Suprapubic skin (tissue), 4 donors: ENCODE data around the gene TNIP3. TPM values are rescaled to one million over a fixed set of nuclear protein-coding genes. Genes with fewer than 3 reads are reported as not detected.
A peak's percentile ranks its signal among the peaks of the same experiment; 100 is the strongest.

Experiments used
- DNase-seq, 2 donors: peaks; one replicate each; pipeline ENCODE4 v3.0.0-alpha.2; 2019; ENCODE audit warnings: low spot score in 2 of 2
- H3K27ac ChIP-seq: fragments of 200-600 bp; sonication (generic); one replicate; pipeline ENCODE4 v1.5.1; 2019
- H3K27me3 ChIP-seq: fragments of 200-600 bp; sonication (generic); one replicate; pipeline ENCODE4 v1.5.1; 2019
- H3K36me3 ChIP-seq: fragments of 200-600 bp; sonication (generic); one replicate; pipeline ENCODE4 v1.5.1; 2019
- H3K4me1 ChIP-seq: fragments of 200-600 bp; sonication (generic); one replicate; pipeline ENCODE4 v1.5.1; 2019
- H3K4me3 ChIP-seq: fragments of 200-600 bp; sonication (generic); one replicate; pipeline ENCODE4 v1.5.1; 2019; ENCODE audit warnings: mild to moderate bottlenecking
- H3K9me3 ChIP-seq: fragments of 200-600 bp; sonication (generic); one replicate; pipeline ENCODE4 v1.5.1; 2019
- EP300 ChIP-seq: sonication (generic); formaldehyde crosslinking; IDR thresholded peaks from one replicate; pipeline ENCODE4 v1.6.1; 2017; ENCODE audit warnings: antibody characterized with exemption
- POLR2A ChIP-seq, 2 donors: fragments of 450-650 bp; IDR thresholded peaks; one replicate each; pipeline ENCODE4 v1.6.1; 2017; ENCODE audit warnings: antibody characterized with exemption in 2 of 2, mild to moderate bottlenecking in 2 of 2, moderate library complexity in 2 of 2
- POLR2AphosphoS5 ChIP-seq, 3 donors: sonication (generic); formaldehyde crosslinking; IDR thresholded peaks; one replicate each; pipeline ENCODE4 v1.6.1; 2017; ENCODE audit warnings: antibody characterized with exemption in 3 of 3
- WGBS: methylation state at CpG from one replicate; pipeline ENCODE4 v1.1.5; 2018; 5-methylcytosine and 5-hydroxymethylcytosine counted together
- total RNA-seq, 4 donors: library from RNA; depleted of rRNA; stranded (reverse); fragments of >200 nt; gene quantifications; one replicate each; pipeline ENCODE4 v1.1.0, GENCODE V29; 2016
- TF ChIP-seq, protein P1 (sequence below), 2 donors: fragments of 200-600 bp in 1 of 2; fragments of 450-650 bp in 1 of 2; sonication (generic) in 1 of 2; IDR thresholded peaks; one replicate each; pipeline ENCODE4 v1.5.1; 2016 to 2019; ENCODE audit warnings: antibody characterized with exemption in 2 of 2, mild to moderate bottlenecking in 1 of 2, moderate library complexity in 1 of 2

TNIP3 gene
- total RNA-seq, 4 donors from 2014 or later: not detected

DNA sequence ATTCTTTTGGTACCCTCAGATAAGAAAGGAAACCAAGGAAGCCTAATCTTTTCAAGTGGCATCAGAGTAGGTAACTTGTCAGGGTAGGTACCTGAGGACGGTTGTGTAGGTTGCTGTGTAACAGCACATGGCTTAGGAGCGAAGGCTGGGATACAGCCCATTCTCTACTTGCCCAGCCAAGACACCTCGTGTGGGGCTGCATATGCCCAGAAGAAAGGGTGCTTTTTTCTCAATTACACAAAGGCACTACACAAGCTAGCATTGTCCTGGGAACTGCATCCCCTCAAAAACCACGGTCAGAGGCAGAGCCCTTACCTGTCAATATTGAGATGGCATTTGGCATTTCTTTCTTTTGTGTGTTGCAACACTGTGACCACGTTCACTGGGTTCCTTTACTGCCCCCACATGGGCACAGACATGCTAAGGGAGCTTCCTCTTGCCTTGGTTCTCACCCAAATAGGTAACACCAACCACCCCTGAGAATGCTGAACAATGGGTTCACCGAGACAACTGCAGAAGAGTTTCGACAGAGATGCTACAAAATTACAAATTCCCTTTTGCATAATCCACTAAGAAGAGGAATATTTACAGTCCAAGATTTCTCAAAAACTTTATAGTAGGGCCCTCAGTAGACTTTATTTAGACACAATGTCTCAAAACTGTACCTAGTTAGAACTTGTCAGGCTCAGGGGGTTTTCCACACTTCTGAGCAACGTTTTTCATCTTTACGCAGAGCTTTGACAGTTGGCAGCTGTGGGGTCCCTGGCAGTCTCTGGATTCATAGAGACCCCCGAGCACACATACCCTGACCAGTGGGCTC is 35.8 kb upstream of the TNIP3 start:
- DNase-seq: no peak
- H3K27ac ChIP-seq: no peak overlapping the region
- H3K4me3 ChIP-seq: no peak overlapping the region
- H3K4me1 ChIP-seq: no peaks in the 10 kb centered on the region
- TF ChIP-seq EP300 (no peak), POLR2AphosphoS5 (IDR thresholded peaks at IDR 0.05) (no peak), POLR2A (IDR thresholded peaks at IDR 0.05) (no peak)
- TF ChIP-seq, protein P1, sequence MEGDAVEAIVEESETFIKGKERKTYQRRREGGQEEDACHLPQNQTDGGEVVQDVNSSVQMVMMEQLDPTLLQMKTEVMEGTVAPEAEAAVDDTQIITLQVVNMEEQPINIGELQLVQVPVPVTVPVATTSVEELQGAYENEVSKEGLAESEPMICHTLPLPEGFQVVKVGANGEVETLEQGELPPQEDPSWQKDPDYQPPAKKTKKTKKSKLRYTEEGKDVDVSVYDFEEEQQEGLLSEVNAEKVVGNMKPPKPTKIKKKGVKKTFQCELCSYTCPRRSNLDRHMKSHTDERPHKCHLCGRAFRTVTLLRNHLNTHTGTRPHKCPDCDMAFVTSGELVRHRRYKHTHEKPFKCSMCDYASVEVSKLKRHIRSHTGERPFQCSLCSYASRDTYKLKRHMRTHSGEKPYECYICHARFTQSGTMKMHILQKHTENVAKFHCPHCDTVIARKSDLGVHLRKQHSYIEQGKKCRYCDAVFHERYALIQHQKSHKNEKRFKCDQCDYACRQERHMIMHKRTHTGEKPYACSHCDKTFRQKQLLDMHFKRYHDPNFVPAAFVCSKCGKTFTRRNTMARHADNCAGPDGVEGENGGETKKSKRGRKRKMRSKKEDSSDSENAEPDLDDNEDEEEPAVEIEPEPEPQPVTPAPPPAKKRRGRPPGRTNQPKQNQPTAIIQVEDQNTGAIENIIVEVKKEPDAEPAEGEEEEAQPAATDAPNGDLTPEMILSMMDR (IDR thresholded peaks at IDR 0.05): no peak
- H3K9me3 ChIP-seq: no peaks in the 10 kb centered on the region
- no peaks in the 10 kb centered on the region for H3K36me3 ChIP-seq
- 54% methylated on average over 9 of the region's 10 CpGs for WGBS
- no peaks in the 10 kb centered on the region for H3K27me3 ChIP-seq

DNA sequence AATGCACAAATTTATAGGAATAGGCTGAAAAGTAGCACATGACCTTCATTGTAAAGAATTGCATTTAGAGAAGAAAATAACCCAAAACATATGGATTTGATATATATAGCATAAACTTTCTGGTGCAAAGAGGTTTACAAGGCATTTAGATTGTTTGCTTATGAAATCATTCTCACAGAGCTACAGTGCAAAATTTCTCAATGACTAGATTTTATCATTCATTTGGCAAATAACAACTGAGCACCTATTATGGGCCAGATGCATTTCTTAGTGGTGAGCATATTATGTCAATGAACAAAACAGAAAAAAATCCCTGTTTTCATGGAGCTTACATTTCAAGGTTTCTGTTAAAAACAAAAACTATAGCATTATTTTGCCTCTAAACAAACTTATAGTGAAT is 34.1 kb upstream of the TNIP3 start:
- Histone ChIP-seq H3K36me3 (no peaks in the 10 kb centered on the region), H3K27me3 (no peaks in the 10 kb centered on the region), H3K9me3 (no peaks in the 10 kb centered on the region), H3K4me3 (no peak overlapping the region), H3K4me1 (no peaks in the 10 kb centered on the region), H3K27ac (no peak overlapping the region)
- TF ChIP-seq POLR2AphosphoS5 (IDR thresholded peaks at IDR 0.05) (no peak), EP300 (no peak), POLR2A (IDR thresholded peaks at IDR 0.05) (no peak)
- TF ChIP-seq, protein P1 (IDR thresholded peaks at IDR 0.05): no peak
- DNase-seq: no peak

DNA sequence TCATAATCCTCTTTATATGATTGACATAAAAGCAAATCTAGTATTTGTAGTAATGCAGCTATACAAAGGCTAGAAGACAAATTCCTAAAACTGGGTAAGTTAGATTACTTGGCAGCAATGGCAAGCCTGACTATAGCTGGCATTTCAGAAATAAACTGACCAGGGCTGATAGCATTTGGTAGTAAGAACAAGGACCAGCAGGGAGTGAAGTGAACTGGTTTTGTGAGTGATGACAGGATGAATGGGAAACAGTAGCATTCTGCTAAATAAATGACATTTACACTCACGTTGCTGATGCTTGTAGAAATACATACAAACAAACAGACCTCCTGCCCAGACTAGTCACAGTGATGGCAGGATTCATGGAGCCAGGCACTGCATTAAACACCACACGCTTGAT is 31.5 kb upstream of the TNIP3 start:
- H3K4me3 ChIP-seq: no peak overlapping the region

DNA sequence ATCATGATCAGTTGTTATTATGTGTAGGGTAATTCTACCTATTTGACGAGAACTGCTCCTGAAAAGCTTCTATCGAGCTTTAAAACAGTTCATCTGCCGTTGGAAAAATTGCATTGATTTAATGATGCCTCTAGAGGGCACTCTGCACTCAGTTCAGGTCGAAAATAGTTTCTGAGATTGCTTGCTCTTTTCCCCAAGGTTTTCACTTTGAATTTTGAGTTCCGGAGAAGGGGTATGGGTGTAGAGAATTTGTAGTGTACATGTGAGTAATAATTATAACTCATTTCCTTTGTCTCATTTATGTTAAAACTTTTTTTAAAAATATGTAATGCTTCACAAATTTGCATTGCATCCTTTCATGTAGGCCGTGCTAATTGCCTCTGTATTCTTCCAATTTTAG is 28.4 kb upstream of the TNIP3 start:
- peaks cover 5% of the 10 kb centered on the region for H3K4me1 ChIP-seq
- 19% methylated on average over 6 of the region's 6 CpGs for WGBS
- H3K4me3 ChIP-seq: no peak overlapping the region
- TF ChIP-seq POLR2AphosphoS5 (IDR thresholded peaks at IDR 0.05): no peak
- TF ChIP-seq, protein P1 (IDR thresholded peaks at IDR 0.05): peak; percentile 41 to 62
- no peaks in the 10 kb centered on the region for H3K9me3 ChIP-seq
- DNase-seq: no peak
- peaks cover 4% of the 10 kb centered on the region for H3K27me3 ChIP-seq
- H3K27ac ChIP-seq: no peak overlapping the region
- H3K36me3 ChIP-seq: no peaks in the 10 kb centered on the region

More for the DNA sequence above, 31.5 kb upstream of the TNIP3 start:
- Histone ChIP-seq H3K4me1 (peaks cover 5% of the 10 kb centered on the region), H3K9me3 (no peaks in the 10 kb centered on the region), H3K36me3 (no peaks in the 10 kb centered on the region), H3K27ac (no peak overlapping the region), H3K27me3 (peaks cover 4% of the 10 kb centered on the region)
- no peak for DNase-seq
- WGBS: 53% methylated on average over 2 of the region's 2 CpGs
- TF ChIP-seq EP300: no peak
- no peak for TF ChIP-seq POLR2A (IDR thresholded peaks at IDR 0.05)
- no peak for TF ChIP-seq POLR2AphosphoS5 (IDR thresholded peaks at IDR 0.05)
- TF ChIP-seq, protein P1 (IDR thresholded peaks at IDR 0.05): no peak

DNA sequence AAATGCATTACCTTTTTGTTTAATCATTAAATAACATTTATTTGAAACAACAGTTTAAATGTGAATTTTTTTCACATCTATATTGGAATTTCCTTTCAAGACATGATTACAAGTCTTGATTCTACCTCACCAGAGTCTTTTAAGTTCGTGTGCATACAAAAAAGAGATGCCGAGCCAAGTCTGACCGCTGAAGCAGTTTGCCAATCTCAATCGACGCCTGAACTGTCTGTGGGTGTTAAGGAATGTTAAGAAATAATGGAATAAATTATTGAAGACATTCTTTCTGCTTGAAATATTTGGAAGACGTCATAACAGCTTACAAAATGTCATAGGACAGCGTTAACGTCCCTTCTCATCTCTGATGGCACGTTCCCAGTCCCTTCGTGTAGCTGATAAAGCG is 27.9 kb upstream of the TNIP3 start:
- H3K27me3 ChIP-seq: peaks cover 4% of the 10 kb centered on the region
- TF ChIP-seq POLR2AphosphoS5 (IDR thresholded peaks at IDR 0.05): no peak
- no peak for TF ChIP-seq POLR2A (IDR thresholded peaks at IDR 0.05)
- TF ChIP-seq EP300: no peak
- TF ChIP-seq, protein P1 (IDR thresholded peaks at IDR 0.05): no peak
- DNase-seq: no peak
- no peak overlapping the region for H3K4me3 ChIP-seq
- no peak overlapping the region for H3K27ac ChIP-seq
- no peaks in the 10 kb centered on the region for H3K9me3 ChIP-seq
- 51% methylated on average over 11 of the region's 11 CpGs for WGBS
- H3K36me3 ChIP-seq: no peaks in the 10 kb centered on the region
- H3K4me1 ChIP-seq: peaks cover 5% of the 10 kb centered on the region
